SK-N-MC (cell line): ENCODE results near the gene USP35.

Experiments
- EZH2 ChIP-seq: fragments of 200-600 bp; sonication (generic); IDR thresholded peaks from one replicate; pipeline ENCODE4 v1.6.1; 2017; ENCODE audit warnings: antibody characterized with exemption
- POLR2AphosphoS5 ChIP-seq: IDR thresholded peaks from 2 replicates; pipeline ENCODE4 v1.6.1; 2012; ENCODE audit warnings: mild to moderate bottlenecking, low read depth, low read length, borderline replicate concordance

DNA sequence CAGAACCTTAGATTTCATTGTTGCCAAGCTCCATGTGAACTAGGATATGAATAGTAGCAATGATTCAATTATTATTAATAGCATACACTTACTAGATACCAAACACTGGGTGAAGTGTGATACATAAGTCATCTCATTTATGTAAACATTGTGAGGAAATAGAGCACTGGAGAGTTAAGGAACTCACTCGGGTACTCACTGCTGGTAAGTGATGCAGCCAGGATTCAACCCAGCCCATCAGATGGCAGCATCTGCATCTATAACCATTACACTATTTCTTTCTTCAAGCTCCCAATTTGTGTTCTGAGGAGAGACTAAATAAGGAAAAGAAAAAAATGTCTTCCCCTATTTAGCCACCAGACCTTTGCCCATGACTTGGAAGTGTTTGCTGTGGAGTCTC is 39.1 kb upstream of the USP35 start:
- TF ChIP-seq EZH2: no peak
- no peak for TF ChIP-seq POLR2AphosphoS5
